ENCODE data around the gene BTBD9. TPM values are rescaled to one million over a fixed set of nuclear protein-coding genes. Genes with fewer than 3 reads are reported as not detected.

The BTBD9 gene
- total RNA-seq, 4 donors from 2014 or later, result 5.5 to 14.1 (median 6.3) TPM

DNA sequence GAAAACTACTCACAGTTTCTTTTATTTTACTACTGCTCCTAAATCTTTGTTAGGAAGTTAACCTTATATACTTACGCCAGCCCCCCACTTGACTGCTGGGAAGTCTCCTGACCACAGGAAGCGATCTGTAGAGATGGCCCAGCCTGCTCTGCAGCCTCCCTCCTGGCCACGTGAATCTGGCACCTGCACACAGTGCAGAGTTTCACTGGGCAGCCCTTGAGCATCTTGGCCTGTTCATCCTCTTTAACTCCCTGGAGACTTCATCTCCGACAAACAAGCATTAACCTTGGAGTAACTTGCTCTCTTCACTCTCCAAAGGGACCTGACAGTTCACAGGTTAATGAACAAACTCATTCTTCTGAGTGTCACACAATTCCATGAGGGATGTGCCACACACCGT is 294.1 kb downstream of the BTBD9 start:
- intact Hi-C loops (cut with DNase I; ENCODE audit: low total_unique reads) (no loop called here), in situ Hi-C loops (cut with MboI; ENCODE audit: low sequenced_read_pairs in 4 of 4) (no loop called here)
- ATAC-seq (peak in 1 of 2 donors; percentile 36), DNase-seq (no peak)
- no peak overlapping the region for H3K4me3 ChIP-seq
- TF ChIP-seq, protein P1, sequence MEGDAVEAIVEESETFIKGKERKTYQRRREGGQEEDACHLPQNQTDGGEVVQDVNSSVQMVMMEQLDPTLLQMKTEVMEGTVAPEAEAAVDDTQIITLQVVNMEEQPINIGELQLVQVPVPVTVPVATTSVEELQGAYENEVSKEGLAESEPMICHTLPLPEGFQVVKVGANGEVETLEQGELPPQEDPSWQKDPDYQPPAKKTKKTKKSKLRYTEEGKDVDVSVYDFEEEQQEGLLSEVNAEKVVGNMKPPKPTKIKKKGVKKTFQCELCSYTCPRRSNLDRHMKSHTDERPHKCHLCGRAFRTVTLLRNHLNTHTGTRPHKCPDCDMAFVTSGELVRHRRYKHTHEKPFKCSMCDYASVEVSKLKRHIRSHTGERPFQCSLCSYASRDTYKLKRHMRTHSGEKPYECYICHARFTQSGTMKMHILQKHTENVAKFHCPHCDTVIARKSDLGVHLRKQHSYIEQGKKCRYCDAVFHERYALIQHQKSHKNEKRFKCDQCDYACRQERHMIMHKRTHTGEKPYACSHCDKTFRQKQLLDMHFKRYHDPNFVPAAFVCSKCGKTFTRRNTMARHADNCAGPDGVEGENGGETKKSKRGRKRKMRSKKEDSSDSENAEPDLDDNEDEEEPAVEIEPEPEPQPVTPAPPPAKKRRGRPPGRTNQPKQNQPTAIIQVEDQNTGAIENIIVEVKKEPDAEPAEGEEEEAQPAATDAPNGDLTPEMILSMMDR (IDR thresholded peaks at IDR 0.05 in 4 of 5, conservative IDR thresholded peaks at IDR 0.05 in 1 of 5), result no peak
- no peak for TF ChIP-seq POLR2A (IDR thresholded peaks at IDR 0.05)
- peaks cover 0 to 10% of the 10 kb centered on the region in 2 donors for H3K4me1 ChIP-seq
- H3K27ac ChIP-seq, result no peak overlapping the region
- H3K9me3 ChIP-seq, result no peaks in the 10 kb centered on the region
- no peaks in the 10 kb centered on the region for H3K27me3 ChIP-seq
- no peaks in the 10 kb centered on the region for H3K36me3 ChIP-seq

DNA sequence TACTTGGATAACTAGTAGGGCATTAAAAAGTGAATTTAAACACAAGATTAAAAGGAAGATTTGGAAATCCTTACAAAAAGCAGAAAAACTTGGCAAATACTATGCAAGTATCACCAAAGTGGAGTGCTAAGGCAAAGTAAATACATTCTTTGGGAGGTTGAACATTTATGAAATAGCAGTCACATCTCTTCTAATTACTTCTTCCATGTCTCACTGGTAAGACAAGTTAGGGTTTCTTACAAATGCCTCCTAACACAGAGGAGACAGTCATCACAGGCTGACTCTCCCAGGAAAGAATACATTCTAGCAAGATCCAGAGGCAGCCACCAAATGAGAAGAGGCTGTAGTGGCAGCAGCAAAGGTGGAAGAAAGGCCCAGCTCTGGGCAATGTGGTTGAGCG is 298.2 kb downstream of the BTBD9 start:
- no peaks in the 10 kb centered on the region for H3K36me3 ChIP-seq
- no peak for DNase-seq
- no peak for ATAC-seq
- TF ChIP-seq, protein P1 (IDR thresholded peaks at IDR 0.05 in 4 of 5, conservative IDR thresholded peaks at IDR 0.05 in 1 of 5), result no peak
- no peak for TF ChIP-seq POLR2A (IDR thresholded peaks at IDR 0.05)
- in situ Hi-C loops (cut with MboI; ENCODE audit: low sequenced_read_pairs in 4 of 4) (no loop called here), intact Hi-C loops (cut with DNase I; ENCODE audit: low total_unique reads) (no loop called here)
- no peaks in the 10 kb centered on the region for H3K27me3 ChIP-seq
- H3K4me3 ChIP-seq, result no peak overlapping the region
- H3K27ac ChIP-seq, result no peak overlapping the region
- peaks cover 0 to 3% of the 10 kb centered on the region in 2 donors for H3K4me1 ChIP-seq
- no peaks in the 10 kb centered on the region for H3K9me3 ChIP-seq

DNA sequence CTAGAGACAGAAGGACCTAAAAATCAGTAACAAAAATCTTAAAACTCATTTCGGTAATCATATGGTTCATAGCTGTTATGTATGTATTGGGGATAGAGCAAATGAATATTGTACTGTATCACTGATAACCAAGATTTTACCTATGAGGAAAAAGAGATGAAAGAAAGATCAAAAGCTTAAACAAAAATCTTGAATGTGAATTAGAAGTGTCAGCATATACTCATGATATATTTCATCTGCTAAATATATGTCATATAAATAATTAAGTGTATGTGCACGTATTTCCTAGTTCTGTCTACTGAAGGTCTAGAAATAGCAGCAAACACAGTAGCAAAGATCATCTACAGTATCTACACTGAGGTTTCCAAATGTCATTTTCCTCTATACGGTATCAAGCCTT is 299.8 kb downstream of the BTBD9 start:
- H3K9me3 ChIP-seq, result no peaks in the 10 kb centered on the region
- H3K4me1 ChIP-seq, result no peaks in the 10 kb centered on the region
- H3K27me3 ChIP-seq, result no peaks in the 10 kb centered on the region
- no peak overlapping the region for H3K27ac ChIP-seq
- ATAC-seq (no peak), DNase-seq (no peak)
- H3K4me3 ChIP-seq, result no peak overlapping the region
- in situ Hi-C loops (cut with MboI; ENCODE audit: low sequenced_read_pairs in 4 of 4) (no loop called here), intact Hi-C loops (cut with DNase I; ENCODE audit: low total_unique reads) (no loop called here)
- no peaks in the 10 kb centered on the region for H3K36me3 ChIP-seq
- no peak for TF ChIP-seq POLR2A (IDR thresholded peaks at IDR 0.05)
- TF ChIP-seq, protein P1 (IDR thresholded peaks at IDR 0.05 in 4 of 5, conservative IDR thresholded peaks at IDR 0.05 in 1 of 5), result no peak

DNA sequence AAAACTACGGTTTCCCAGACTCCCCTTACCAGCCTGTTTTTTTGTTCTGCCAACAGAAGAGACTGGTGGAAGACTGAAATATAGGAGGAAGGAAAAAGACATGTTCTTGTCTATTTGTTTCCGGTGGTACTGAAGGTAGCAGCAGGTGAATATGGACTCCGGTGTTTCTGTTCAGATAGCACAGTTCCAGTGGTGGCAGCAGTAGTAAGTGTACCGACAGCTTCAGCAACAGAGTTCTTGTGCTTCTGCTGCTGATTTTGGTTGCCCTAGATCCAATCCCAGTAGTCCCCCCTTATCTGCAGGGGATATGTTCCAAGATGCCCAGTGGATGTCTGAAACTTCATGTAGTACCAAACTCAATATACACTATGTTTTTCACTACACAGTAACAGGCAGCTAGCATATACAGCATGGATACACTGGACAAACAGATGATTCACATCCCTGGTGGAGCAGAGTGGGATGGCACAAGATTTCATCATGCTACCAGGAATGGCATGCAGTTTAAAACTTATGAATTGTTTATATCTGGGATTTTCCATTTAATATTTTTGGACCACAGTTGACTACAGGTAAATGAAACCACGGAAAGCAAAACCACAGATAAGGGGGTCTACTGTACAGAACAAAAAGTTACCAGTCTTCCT is 301.8 kb downstream of the BTBD9 start:
- in situ Hi-C loops (cut with MboI; ENCODE audit: low sequenced_read_pairs in 4 of 4) (no loop called here), intact Hi-C loops (cut with DNase I; ENCODE audit: low total_unique reads) (no loop called here)
- H3K36me3 ChIP-seq, result no peaks in the 10 kb centered on the region
- no peaks in the 10 kb centered on the region for H3K9me3 ChIP-seq
- no peak overlapping the region for H3K4me3 ChIP-seq
- DNase-seq (no peak), ATAC-seq (no peak)
- H3K27me3 ChIP-seq, result no peaks in the 10 kb centered on the region
- no peak overlapping the region for H3K27ac ChIP-seq
- no peaks in the 10 kb centered on the region for H3K4me1 ChIP-seq
- TF ChIP-seq, protein P1 (IDR thresholded peaks at IDR 0.05 in 4 of 5, conservative IDR thresholded peaks at IDR 0.05 in 1 of 5), result no peak
- TF ChIP-seq POLR2A (IDR thresholded peaks at IDR 0.05), result no peak

GRCh38 chr6:38336922-38337321 is 302.8 kb downstream of the BTBD9 start:
- no peak overlapping the region for H3K27ac ChIP-seq
- no peaks in the 10 kb centered on the region for H3K9me3 ChIP-seq
- intact Hi-C loops (cut with DNase I; ENCODE audit: low total_unique reads), result no loop called here
- H3K27me3 ChIP-seq, result no peaks in the 10 kb centered on the region
- H3K4me1 ChIP-seq, result no peaks in the 10 kb centered on the region
- no peak for ATAC-seq
- H3K36me3 ChIP-seq, result no peaks in the 10 kb centered on the region
- in situ Hi-C loops (cut with MboI; ENCODE audit: low sequenced_read_pairs in 4 of 4), result no loop called here
- DNase-seq, result no peak
- H3K4me3 ChIP-seq, result no peak overlapping the region
- TF ChIP-seq, protein P1 (IDR thresholded peaks at IDR 0.05 in 4 of 5, conservative IDR thresholded peaks at IDR 0.05 in 1 of 5), result no peak
- no peak for TF ChIP-seq POLR2A (IDR thresholded peaks at IDR 0.05)
